ENCODE measurements around the gene SLC25A28. TPM values are rescaled to one million over a fixed set of nuclear protein-coding genes. Genes with fewer than 3 reads are reported as not detected.

SLC25A28 gene
- 10 to 100 TPM; 34.1 to 74.2 (median 68.6) TPM for polyA plus RNA-seq

GRCh38 chr10:99619851-99620710, at the start of gene SLC25A28:
TSS of gene SLC25A28 (minus strand) at chr10:99620439. CDS start at chr10:99620335, 104 bp downstream.
- 0 to 1% (median 1%) methylated on average over 49 to 75 of the region's 75 CpGs for WGBS, 3 donors
- H3K27ac ChIP-seq (ENCODE audit: low read depth, low read length): peak within 1 kb of the TSS; percentile 84

DNA sequence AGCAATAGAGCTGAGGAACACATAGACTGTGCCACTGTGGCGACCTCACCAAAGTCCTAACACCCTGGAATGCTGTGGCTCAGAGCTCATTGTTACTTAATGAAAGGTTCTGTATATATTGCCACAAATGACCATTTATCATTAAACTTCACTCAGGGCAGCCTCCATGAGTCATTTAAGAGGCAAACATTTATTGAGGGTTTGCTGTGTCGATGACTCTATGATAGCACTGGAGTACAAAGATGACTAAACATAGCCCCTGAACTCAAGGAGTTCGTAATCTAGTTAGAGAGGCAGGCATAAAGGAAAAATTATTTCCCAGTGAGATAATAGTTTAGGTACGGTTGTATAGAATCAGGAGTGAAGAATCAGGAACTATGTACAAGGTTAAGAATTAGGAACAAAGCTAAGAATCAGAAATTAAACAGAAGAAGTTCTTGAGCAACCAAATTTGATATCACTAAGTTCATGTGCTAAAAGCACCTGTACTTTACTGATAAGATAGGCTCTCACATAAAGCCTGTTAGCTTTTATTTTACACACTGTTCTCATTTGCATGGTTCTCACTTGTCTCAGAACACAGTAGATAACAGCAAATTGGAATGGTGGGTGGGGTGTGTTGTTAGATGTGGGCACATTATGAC, 47.0 kb upstream of the SLC25A28 start:
- no peak overlapping the region for H3K27ac ChIP-seq (ENCODE audit: low read depth, low read length)
- WGBS, 3 donors: 43 to 88% (median 85%) methylated on average over 4 of the region's 4 CpGs

- WGBS, 3 donors: 93 to 98% (median 97%) methylated on average over 2 of the region's 2 CpGs
- no peak overlapping the region for H3K27ac ChIP-seq (ENCODE audit: low read depth, low read length)
These were observed 45.1 kb upstream of the SLC25A28 start for GRCh38 chr10:99665304-99665703.

DNA sequence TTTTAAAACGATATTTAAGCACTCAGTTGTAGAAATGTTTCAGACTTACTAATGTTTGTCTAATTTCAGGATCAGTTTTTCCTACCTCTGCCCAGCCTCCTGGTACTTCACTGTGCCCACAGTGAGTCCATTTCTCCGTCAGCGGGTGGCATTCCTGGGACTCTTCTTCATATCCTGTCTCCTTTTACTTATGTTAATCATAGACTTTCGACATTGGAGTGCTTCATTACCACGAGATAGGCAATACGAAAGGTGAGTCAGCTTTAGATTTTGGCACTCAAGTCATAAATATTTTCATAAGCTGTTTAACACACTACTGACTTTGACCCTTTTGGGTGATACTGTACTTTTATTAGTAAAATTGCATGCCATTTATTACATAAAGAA, 41.1 kb upstream of the SLC25A28 start:
- H3K27ac ChIP-seq (ENCODE audit: low read depth, low read length): no peak overlapping the region
- 40 to 69% (median 59%) methylated on average over 6 of the region's 6 CpGs for WGBS, 3 donors

DNA sequence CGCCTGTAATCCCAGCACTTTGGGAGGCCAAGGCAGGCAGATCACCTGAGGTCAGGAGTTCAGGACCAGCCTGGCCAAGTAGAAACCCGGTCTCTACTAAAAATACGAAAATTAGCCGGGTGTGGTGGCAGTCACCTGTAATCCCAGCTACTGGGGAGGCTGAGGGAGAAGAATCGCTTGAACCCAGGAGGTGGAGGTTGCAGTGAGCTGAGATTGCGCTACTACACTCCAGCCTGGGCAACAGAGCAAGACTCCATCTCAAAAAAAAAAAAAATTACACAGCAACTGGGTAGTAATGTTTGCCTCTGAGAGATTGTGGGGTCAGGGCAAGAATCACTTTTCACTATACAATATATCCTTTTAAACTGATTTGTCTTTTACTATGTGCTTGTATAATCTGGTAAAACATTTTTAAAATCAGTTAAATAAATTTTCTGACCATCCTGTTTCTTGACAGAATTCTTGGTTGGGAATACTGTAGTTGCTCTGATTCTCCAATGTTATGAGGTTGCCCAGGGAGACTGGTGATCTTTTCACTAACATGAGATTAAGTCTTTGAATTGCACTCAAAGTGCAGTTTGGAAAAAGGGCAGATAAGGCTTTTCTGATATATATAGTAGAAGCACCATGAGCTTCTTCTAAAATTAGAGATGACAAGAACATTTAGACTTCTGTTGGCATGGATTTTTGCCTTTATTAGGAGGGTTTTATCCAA, 40.6 kb upstream of the SLC25A28 start:
- no peak overlapping the region for H3K27ac ChIP-seq (ENCODE audit: low read depth, low read length)
- 66 to 96% (median 95%) methylated on average over 6 of the region's 6 CpGs for WGBS, 3 donors

GRCh38 chr10:99659868-99660366, 39.7 kb upstream of the SLC25A28 start:
- WGBS, 3 donors: 9 to 21% (median 20%) methylated on average over 10 of the region's 10 CpGs

DNA sequence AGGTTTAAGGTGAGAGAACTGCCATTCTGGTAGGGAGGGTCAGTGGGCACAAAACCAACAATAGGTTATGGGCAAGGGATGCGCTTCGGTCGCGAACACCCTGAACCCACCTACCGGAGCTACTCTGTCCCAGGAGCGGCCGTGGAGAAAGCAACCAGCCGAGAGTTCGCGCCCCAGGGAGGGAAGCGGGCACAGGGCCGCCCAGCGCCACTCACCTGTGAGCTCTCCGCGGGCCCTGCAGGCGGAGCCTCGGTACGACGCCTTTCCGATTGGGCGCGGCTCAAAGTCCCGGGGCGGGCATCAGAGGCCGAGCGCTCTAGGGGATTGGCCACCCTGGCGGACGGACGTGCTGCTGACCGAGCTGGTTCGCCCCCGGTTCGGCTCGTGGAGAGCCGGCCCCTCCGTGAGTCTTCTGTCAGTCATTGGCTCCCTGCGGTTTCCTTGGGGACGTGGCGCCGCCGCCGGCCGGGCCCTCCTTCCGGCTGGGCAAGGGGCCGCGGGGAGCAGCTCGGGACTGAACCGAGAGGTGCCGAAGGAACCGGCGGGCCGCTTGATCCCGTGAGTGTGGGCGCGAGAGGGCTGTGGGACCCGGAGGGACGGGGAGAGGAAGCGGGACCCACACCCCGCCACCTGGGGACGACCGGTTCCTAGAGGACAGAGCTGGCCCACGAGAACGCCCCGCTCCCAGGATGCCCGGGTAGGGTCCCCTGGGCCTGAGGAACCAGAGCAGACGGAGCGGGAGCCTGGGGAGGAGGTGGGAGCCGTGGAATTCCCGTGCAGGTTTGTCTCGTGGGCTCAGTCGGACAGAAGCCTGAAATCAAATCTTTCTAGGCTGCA, 39.0 kb upstream of the SLC25A28 start, which contains the start of gene ENTPD7:
TSS of gene ENTPD7 (plus strand) at position 479 of the 837 bp plus-strand sequence. CDS start 448 bp downstream, outside the sequence.
- WGBS, 3 donors: 0 to 1% (median 0%) methylated on average over 70 to 71 of the region's 71 CpGs
- no peak within 1 kb of the TSS for H3K27ac ChIP-seq (ENCODE audit: low read depth, low read length)

More at GRCh38 chr10:99659868-99660366, 39.7 kb upstream of the SLC25A28 start:
- no peak overlapping the region for H3K27ac ChIP-seq (ENCODE audit: low read depth, low read length)

- 1 to 11% (median 3%) methylated on average over 24 of the region's 24 CpGs for WGBS, 3 donors
- H3K27ac ChIP-seq (ENCODE audit: low read depth, low read length): no peak overlapping the region
These were observed 38.4 kb upstream of the SLC25A28 start for GRCh38 chr10:99658622-99659030.

DNA sequence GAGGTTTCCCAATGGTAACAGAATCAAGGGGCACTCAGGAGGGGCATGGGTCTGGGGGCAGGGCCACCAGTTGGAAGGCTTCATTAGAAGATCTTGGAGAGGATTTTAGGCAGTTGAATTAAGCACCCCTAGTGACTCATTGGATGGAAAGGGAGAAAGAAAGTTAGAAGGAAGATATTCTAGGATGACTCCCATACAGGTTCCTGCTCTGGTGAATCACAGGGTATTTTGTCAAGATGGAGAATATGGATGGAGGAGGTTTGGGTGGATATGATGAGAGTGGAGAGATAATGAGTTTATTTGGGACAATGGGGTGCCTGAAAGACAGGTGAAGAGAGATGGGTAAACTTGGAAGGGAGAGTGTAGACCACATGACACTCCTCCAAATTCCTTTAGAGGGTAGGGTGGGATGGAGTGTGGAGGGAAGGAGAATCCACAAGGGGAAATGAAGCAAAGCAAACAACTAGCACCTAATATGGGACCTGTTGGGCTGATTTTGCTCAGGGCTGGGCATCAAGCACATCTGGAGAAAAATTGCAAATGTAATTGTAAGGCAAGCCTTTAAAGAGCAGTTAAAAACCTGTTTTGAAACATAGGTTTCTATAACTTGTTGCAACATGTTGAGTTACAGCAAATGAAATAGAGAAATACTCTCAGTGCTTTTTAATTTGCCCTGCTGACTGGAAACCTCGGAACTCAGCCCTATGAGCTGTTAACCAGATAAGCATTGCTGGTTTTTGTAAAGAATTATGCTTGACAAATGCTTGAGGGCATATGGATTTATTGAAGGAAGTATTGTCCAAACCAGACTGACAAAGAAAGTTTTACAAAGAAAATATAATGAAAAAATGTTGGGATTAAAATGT, 36.2 kb upstream of the SLC25A28 start:
- H3K27ac ChIP-seq (ENCODE audit: low read depth, low read length): no peak overlapping the region
- WGBS, 3 donors: 0 to 65% (median 0%) methylated on average over 1 of the region's 1 CpG

- no peak overlapping the region for H3K27ac ChIP-seq (ENCODE audit: low read depth, low read length)
- 65 to 92% (median 76%) methylated on average over 9 of the region's 9 CpGs for WGBS, 3 donors
These were observed 34.3 kb upstream of the SLC25A28 start for GRCh38 chr10:99654390-99655175.

- WGBS, 3 donors: 88 to 95% (median 90%) methylated on average over 4 of the region's 4 CpGs
These were observed 32.7 kb upstream of the SLC25A28 start for GRCh38 chr10:99652800-99653390.

GRCh38 chr10:99648717-99649116, 28.5 kb upstream of the SLC25A28 start:
- WGBS, 3 donors: 0 to 91% (median 0%) methylated on average over 1 of the region's 1 CpG
- no peak overlapping the region for H3K27ac ChIP-seq (ENCODE audit: low read depth, low read length)

More at GRCh38 chr10:99652800-99653390, 32.7 kb upstream of the SLC25A28 start:
- H3K27ac ChIP-seq (ENCODE audit: low read depth, low read length): no peak overlapping the region

DNA sequence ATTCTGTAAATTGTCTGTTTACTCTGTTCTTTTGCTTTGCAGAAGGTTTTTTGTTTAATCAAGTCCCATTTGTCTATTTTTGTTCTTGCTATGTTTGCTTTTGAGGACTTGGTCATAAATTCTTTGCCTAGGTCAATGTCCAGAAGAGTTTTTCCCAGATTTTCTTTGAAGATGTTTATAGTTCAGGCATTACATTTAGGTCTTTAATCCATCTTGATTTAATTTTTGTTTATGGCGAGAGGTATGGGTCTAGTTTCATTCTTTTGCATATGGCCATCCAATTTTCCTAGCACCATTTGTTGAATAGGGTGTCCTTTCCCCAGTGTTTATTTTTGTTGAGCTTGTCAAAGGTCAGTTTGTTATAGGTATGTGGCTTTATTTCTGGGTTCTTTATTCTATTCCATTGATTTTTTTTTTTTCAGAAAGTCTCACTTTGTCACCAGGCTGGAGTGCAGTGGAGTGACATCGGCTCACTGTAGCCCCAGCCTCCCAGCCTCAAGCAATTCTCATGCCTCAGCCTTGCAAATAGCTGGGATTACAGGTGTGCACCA, 27.4 kb upstream of the SLC25A28 start:
- no peak overlapping the region for H3K27ac ChIP-seq (ENCODE audit: low read depth, low read length)
- 92 to 96% (median 93%) methylated on average over 2 of the region's 2 CpGs for WGBS, 3 donors

- no peak overlapping the region for H3K27ac ChIP-seq (ENCODE audit: low read depth, low read length)
These were observed 13.6 kb upstream of the SLC25A28 start for GRCh38 chr10:99633832-99634231.

DNA sequence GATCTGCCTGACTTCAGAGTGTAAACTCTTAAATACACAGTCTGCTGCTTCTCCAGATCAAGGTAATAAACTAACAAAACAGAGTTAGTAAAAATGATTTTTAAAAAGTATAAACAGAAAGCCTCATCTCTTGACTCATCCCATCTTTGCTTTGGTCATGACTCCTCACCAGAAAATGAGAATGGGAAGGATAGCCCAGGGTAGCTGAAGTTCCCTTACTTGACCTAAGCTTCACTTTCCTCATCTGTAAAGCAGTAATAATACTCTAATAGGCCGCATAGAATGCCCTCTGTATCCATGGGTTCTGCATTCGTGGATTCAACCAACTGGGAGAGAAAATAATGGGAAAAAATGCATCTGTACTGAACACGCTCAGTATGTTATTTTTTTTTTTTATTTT, 11.3 kb upstream of the SLC25A28 start:
- 80 to 95% (median 94%) methylated on average over 3 of the region's 3 CpGs for WGBS, 3 donors
- H3K27ac ChIP-seq (ENCODE audit: low read depth, low read length): no peak overlapping the region

GRCh38 chr10:99630991-99631390, 10.8 kb upstream of the SLC25A28 start:
- H3K27ac ChIP-seq (ENCODE audit: low read depth, low read length): no peak overlapping the region

All from adipose tissue (tissue), 3 donors.